Activated CD4-positive, alpha-beta T cell treated with anti-CD3 and anti-CD28 coated beads, Interleukin-2, Interleukin-4, amounts not matched to agents 100 ng/mL and 50 ng/mL, durations not matched to agents 16 hours and 8 hours (primary cell): ENCODE results near the gene FCER1A.

Experiments used
- DNase-seq: peaks from one replicate; pipeline ENCODE4 v3.0.0-alpha.2; 2020; ENCODE audit warnings: low spot score

The FCER1A gene

GRCh38 chr1:159352436-159352835, 50.3 kb downstream of the FCER1A start:
- no peak for DNase-seq
